Endothelial cell of umbilical vein (primary cell): ENCODE measurements around the gene INTS6. TPM values are rescaled to one million over a fixed set of nuclear protein-coding genes. Genes with fewer than 3 reads are reported as not detected.

Source experiments
- BruUV-seq: library from RNA; stranded (reverse); fragments of 400-500 nt; replicated peaks from 2 replicates; lab custom pipeline; 2021; lab: Mats Ljungman, UMichigan
- CTCF ChIA-PET: fragments of 300-600, 350-600 bp; sonication (Branson Sonifier 250); formaldehyde crosslinking; loops from one replicate; lab custom pipeline; 2021; ENCODE audit warnings: antibody characterized with exemption, inconsistent platforms; lab: Charles Lee
- POLR2A ChIA-PET: fragments of 300-600, 350-600 bp; sonication (Branson Sonifier 250); formaldehyde crosslinking; loops from one replicate; lab custom pipeline; 2021; ENCODE audit warnings: antibody characterized with exemption, inconsistent platforms; lab: Charles Lee
- DNase-seq: peaks from one replicate; pipeline ENCODE4 v3.0.0-alpha.2; 2011; ENCODE audit warnings: low read depth, low spot score
- FAIRE-seq: peaks from 2 replicates; lab custom pipeline; 2011; peaks lifted over from hg19 to GRCh38; lab: Jason Lieb, UNC
- H2AFZ ChIP-seq: 2 replicates; pipeline ENCODE4 v1.6.0; 2012; ENCODE audit warnings: low read depth, low read length, control low read depth, inconsistent platforms
- H3K27ac ChIP-seq: 2 replicates; pipeline ENCODE4 v1.5.1; 2011; ENCODE audit warnings: low read depth, mild to moderate bottlenecking, control low read depth, low read length, moderate library complexity; ENCODE audit not compliant: insufficient read depth
- H3K27me3 ChIP-seq, 2 experiments: 2 replicates each; pipeline versions ENCODE4 v1.6.0 to v1.6.1; 2011; ENCODE audit warnings: low read length in 2 of 2, mixed read lengths in 1 of 2; ENCODE audit not compliant: control insufficient read depth in 2 of 2, insufficient read depth in 2 of 2
- H3K36me3 ChIP-seq, 2 experiments: 2 replicates in 1 of 2; 3 replicates in 1 of 2; pipeline ENCODE4 v1.5.1; 2011; ENCODE audit warnings: low read length in 2 of 2, mild to moderate bottlenecking in 1 of 2, moderate library complexity in 1 of 2; ENCODE audit not compliant: control insufficient read depth in 2 of 2, insufficient read depth in 2 of 2; ENCODE audit errors: extremely low read depth in 1 of 2
- H3K4me1 ChIP-seq: 3 replicates; pipeline ENCODE4 v1.5.1; 2011; ENCODE audit warnings: mild to moderate bottlenecking, low read length; ENCODE audit not compliant: control insufficient read depth, insufficient read depth; ENCODE audit errors: extremely low read depth
- H3K4me2 ChIP-seq: 2 replicates; pipeline ENCODE4 v1.6.1; 2011; ENCODE audit warnings: low read length, control low read depth, mixed read lengths; ENCODE audit not compliant: insufficient read depth
- H3K4me3 ChIP-seq, 3 experiments: fragments of 200-600 bp in 1 of 3; sonication (generic), shearing (Covaris generic) in 1 of 3; replicated peaks in 1 of 3; 2 replicates each; pipeline ENCODE4 v1.5.1; 2011 to 2016; ENCODE audit warnings: control low read depth in 3 of 3, low read length in 3 of 3, mild to moderate bottlenecking in 2 of 3, inconsistent platforms in 1 of 3, low read depth in 1 of 3, moderate library complexity in 1 of 3; ENCODE audit not compliant: insufficient read depth in 1 of 3
- H3K79me2 ChIP-seq: 2 replicates; pipeline ENCODE4 v1.6.0; 2012; ENCODE audit warnings: low read length, inconsistent platforms; ENCODE audit not compliant: control insufficient read depth, insufficient read depth
- H3K9ac ChIP-seq: replicated peaks from 2 replicates; pipeline ENCODE3; 2011; ENCODE audit warnings: low read length, control low read depth; ENCODE audit not compliant: insufficient read depth; ENCODE audit errors: extremely low read depth
- H3K9me1 ChIP-seq: replicated peaks from 3 replicates; pipeline ENCODE4 v1.6.0; 2011; ENCODE audit warnings: mild to moderate bottlenecking, low read length; ENCODE audit not compliant: control insufficient read depth, insufficient read depth; ENCODE audit errors: extremely low read depth
- H3K9me3 ChIP-seq: replicated peaks from 2 replicates; pipeline ENCODE4 v1.5.1; 2012; ENCODE audit warnings: low read length, inconsistent platforms; ENCODE audit not compliant: control insufficient read depth, insufficient read depth
- H4K20me1 ChIP-seq: replicated peaks from 2 replicates; pipeline ENCODE3; 2011; ENCODE audit warnings: mild to moderate bottlenecking, low read length; ENCODE audit not compliant: control insufficient read depth, insufficient read depth; ENCODE audit errors: extremely low read depth
- CTCF ChIP-seq, 2 donors: IDR thresholded peaks; 1 replicate in 1 of 2; 2 replicates in 1 of 2; pipeline ENCODE4 v1.5.1; 2011; ENCODE audit warnings: low read length in 2 of 2, mild to moderate bottlenecking in 2 of 2, moderate library complexity in 2 of 2, control low read depth in 1 of 2, inconsistent platforms in 1 of 2, low read depth in 1 of 2; ENCODE audit not compliant: insufficient read depth in 1 of 2; ENCODE audit errors: extremely low read depth in 1 of 2
- EZH2 ChIP-seq: IDR thresholded peaks from 2 replicates; pipeline ENCODE4 v1.6.1; 2012; ENCODE audit warnings: borderline replicate concordance, low read depth, mild to moderate bottlenecking, moderate library complexity, low read length, inconsistent platforms; ENCODE audit not compliant: severe bottlenecking
- FOS ChIP-seq: IDR thresholded peaks from 2 replicates; pipeline ENCODE4 v1.6.1; 2011; ENCODE audit warnings: mild to moderate bottlenecking, low read length, moderate library complexity, borderline replicate concordance; ENCODE audit not compliant: insufficient read depth
- GATA2 ChIP-seq: IDR thresholded peaks from 2 replicates; pipeline ENCODE4 v1.7.0; 2011; ENCODE audit warnings: low read depth, mild to moderate bottlenecking, moderate library complexity, mixed read lengths, low read length; ENCODE audit not compliant: insufficient read length, insufficient read depth
- JUN ChIP-seq: IDR thresholded peaks from 2 replicates; pipeline ENCODE4 v1.6.1; 2011; ENCODE audit warnings: borderline replicate concordance, low read depth; ENCODE audit not compliant: insufficient read length, insufficient read depth
- MAX ChIP-seq: IDR thresholded peaks from 2 replicates; pipeline ENCODE4 v1.6.1; 2011; ENCODE audit not compliant: insufficient read depth, insufficient read length
- MYC ChIP-seq: IDR thresholded peaks from one replicate; pipeline ENCODE4 v1.6.1; 2011; ENCODE audit warnings: mild to moderate bottlenecking, low read depth, low read length
- POLR2A ChIP-seq: IDR thresholded peaks from 2 replicates; pipeline ENCODE4 v1.6.1; 2012; ENCODE audit warnings: low read depth, mild to moderate bottlenecking, control low read depth, low read length
- POLR2AphosphoS5 ChIP-seq: IDR thresholded peaks from 2 replicates; pipeline ENCODE4 v1.6.1; 2012; ENCODE audit warnings: low read depth, mild to moderate bottlenecking, control low read depth, low read length, moderate library complexity; ENCODE audit not compliant: insufficient read depth
- dilution Hi-C: fragments of 300-500 bp; cut with MboI; formaldehyde crosslinking; loops from one replicate; pipeline ENCODE4 v1.15.0; 2019; ENCODE audit warnings: low sequenced_read_pairs; ENCODE audit not compliant: extremely low pct_ligation_motif_present
- intact Hi-C: fragments of 100-400 bp; cut with micrococcal nuclease; formaldehyde crosslinking; loops from one replicate; pipeline ENCODE4 v1.10.0; 2022
- polyA plus RNA-seq, 4 experiments: library from polyadenylated mRNA; depleted of rRNA in 3 of 4; stranded (reverse) in 3 of 4; unstranded in 1 of 4; fragments of >200 nt; gene quantifications; 2 replicates each; pipeline versions ENCODE4 v1.2.1 to v1.2.3, GENCODE V29; 2011 to 2012; ENCODE audit warnings: missing spikeins in 1 of 4
- total RNA-seq: library from RNA; stranded (reverse); gene quantifications from 2 replicates; pipeline ENCODE4 v1.2.3, GENCODE V29; 2021

INTS6 gene
- total and polyA plus RNA-seq, 2 donors (not counting 3 experiments of a cell fraction or from before 2014, with no cell fraction given), result 9.5 to 45.4 TPM

GRCh38 chr13:51325837-51326236 lies 127.0 kb downstream of the INTS6 start:
- Histone ChIP-seq H3K9ac (no peak overlapping the region), H2AFZ (no peak overlapping the region), H3K79me2 (no peaks in the 10 kb centered on the region), H3K27ac (no peak overlapping the region), H3K4me1 (no peaks in the 10 kb centered on the region), H3K27me3 (peaks cover 0 to 3% of the 10 kb centered on the region in 2 experiments), H3K36me3 (no peaks in the 10 kb centered on the region), H4K20me1 (no peaks in the 10 kb centered on the region), H3K9me1 (no peaks in the 10 kb centered on the region), H3K9me3 (no peaks in the 10 kb centered on the region), H3K4me2 (no peak overlapping the region), H3K4me3 (no peak overlapping the region)
- dilution Hi-C loops (no loop called here), intact Hi-C loops (no loop called here)
- POLR2A ChIA-PET, result no interaction called here
- TF ChIP-seq POLR2A (no peak), GATA2 (no peak), MYC (no peak), JUN (no peak), EZH2 (no peak)
- FAIRE-seq, result no peak
- BruUV-seq, result no TSS peak
- no peak for DNase-seq
- CTCF ChIA-PET, result no interaction called here

- no peak for DNase-seq
- TF ChIP-seq GATA2 (no peak), JUN (no peak), POLR2AphosphoS5 (no peak), CTCF (IDR thresholded peaks at IDR 0.05; ENCODE audit: extremely low read depth in 1 of 2, insufficient read depth in 1 of 2, low read depth in 1 of 2, low read length in 2 of 2) (no peak), MAX (no peak), FOS (no peak), EZH2 (no peak), POLR2A (no peak), MYC (no peak)
- Histone ChIP-seq H3K36me3 (no peaks in the 10 kb centered on the region), H3K4me3 (no peak overlapping the region), H3K4me2 (no peak overlapping the region), H3K27me3 (no peaks in the 10 kb centered on the region), H3K9me3 (no peaks in the 10 kb centered on the region), H3K4me1 (no peaks in the 10 kb centered on the region), H3K27ac (no peak overlapping the region), H2AFZ (no peak overlapping the region), H4K20me1 (no peaks in the 10 kb centered on the region), H3K9me1 (no peaks in the 10 kb centered on the region), H3K9ac (no peak overlapping the region), H3K79me2 (no peaks in the 10 kb centered on the region)
- FAIRE-seq, result no peak
- dilution Hi-C loops, result no loop called here
- intact Hi-C loops, result no loop called here
- CTCF ChIA-PET, result no interaction called here
- POLR2A ChIA-PET, result no interaction called here
- BruUV-seq, result no TSS peak
Observed at GRCh38 chr13:51324714-51325420, 128.0 kb downstream of the INTS6 start.
